HG02970 (cell line): Measurements from ENCODE around the gene COPS3.
"Not testable (repeated sequence)": the region's sequence is repeated elsewhere in the genome, so short reads cannot be mapped to it uniquely, and the experiment has no call there.

Source experiments
- ATAC-seq: cut with Tn5 transposase; IDR thresholded peaks from one replicate; pipeline ENCODE4 v1.9.1; 2021; ENCODE audit warnings: mild to moderate bottlenecking, moderate library complexity, moderate number of reproducible peaks; ENCODE audit not compliant: unreplicated experiment, low FRiP score

COPS3 gene

GRCh38 chr17:17303010-17303846 is 22.2 kb upstream of the COPS3 start, which contains the start of gene NT5M:
NT5M (plus strand) TSS chr17:17303373; CDS start chr17:17303551, 178 bp downstream.
- ATAC-seq, result peak; percentile 62

GRCh38 chr17:17301659-17302058 is 20.6 kb upstream of the COPS3 start:
- ATAC-seq, result not testable (repeated sequence)

GRCh38 chr17:17300624-17301568 is 19.9 kb upstream of the COPS3 start:
- no peak for ATAC-seq

GRCh38 chr17:17298108-17298507 is 17.1 kb upstream of the COPS3 start:
- no peak for ATAC-seq

GRCh38 chr17:17297217-17297616 is 16.2 kb upstream of the COPS3 start:
- no peak for ATAC-seq

GRCh38 chr17:17295141-17295540 is 14.1 kb upstream of the COPS3 start:
- ATAC-seq, result no peak

GRCh38 chr17:17289701-17290100 is 8.7 kb upstream of the COPS3 start:
- no peak for ATAC-seq

- ATAC-seq, result no peak
Measured at GRCh38 chr17:17289086-17289485, 8.0 kb upstream of the COPS3 start.

GRCh38 chr17:17285951-17286350 is 4.9 kb upstream of the COPS3 start:
- ATAC-seq, result no peak

- ATAC-seq, result no peak
Measured at GRCh38 chr17:17279316-17279715, 1.7 kb downstream of the COPS3 start.

GRCh38 chr17:17277431-17277830 is 3.6 kb downstream of the COPS3 start:
- ATAC-seq, result not testable (repeated sequence)

GRCh38 chr17:17275971-17276370 is 5.1 kb downstream of the COPS3 start:
- no peak for ATAC-seq

- ATAC-seq, result no peak
Measured at GRCh38 chr17:17269926-17270773, 10.9 kb downstream of the COPS3 start.

GRCh38 chr17:17264430-17264829 is 16.6 kb downstream of the COPS3 start:
- ATAC-seq, result no peak

GRCh38 chr17:17258998-17259397 is 22.0 kb downstream of the COPS3 start:
- ATAC-seq, result no peak

- no peak for ATAC-seq
Measured at GRCh38 chr17:17258011-17258410, 23.0 kb downstream of the COPS3 start.

- no peak for ATAC-seq
Measured at GRCh38 chr17:17256316-17256715, 24.7 kb downstream of the COPS3 start.

GRCh38 chr17:17255689-17256088 is 25.4 kb downstream of the COPS3 start:
- not testable (repeated sequence) for ATAC-seq

- ATAC-seq, result no peak
Measured at GRCh38 chr17:17254036-17254435, 27.0 kb downstream of the COPS3 start.

- no peak for ATAC-seq
Measured at GRCh38 chr17:17253406-17253805, 27.6 kb downstream of the COPS3 start.
